A549 (cell line): ENCODE measurements around the gene RNF183. TPM values are rescaled to one million over a fixed set of nuclear protein-coding genes. Genes with fewer than 3 reads are reported as not detected.

Experiments used
- ATAC-seq, 2 experiments: fragments of 200-7000 bp in 1 of 2; fragments of >200 bp in 1 of 2; cut with Nextera tagmentation in 1 of 2; cut with Tn5 transposase in 1 of 2; 3 replicates each; pipeline versions ENCODE4 v1.8.0 to v1.9.1; 2018 to 2020; ENCODE audit warnings: mild to moderate bottlenecking in 1 of 2, moderate library complexity in 1 of 2
- CTCF ChIA-PET: fragments of 300-600 bp; sonication (Branson Sonifier 250); formaldehyde crosslinking; extraction: SDS; loops from one replicate; lab custom pipeline; 2021; ENCODE audit warnings: antibody characterized with exemption, inconsistent platforms; lab: Yijun Ruan, JAX
- POLR2A ChIA-PET: fragments of 350-600 bp; formaldehyde crosslinking; extraction: SDS; loops from one replicate; lab custom pipeline; 2021; ENCODE audit warnings: antibody characterized with exemption, inconsistent platforms; lab: Yijun Ruan, JAX
- DNase-seq, 2 experiments: peaks; one replicate each; pipeline versions ENCODE4 v3.0.0 to v3.0.0-alpha.2; 2011 to 2016; ENCODE audit warnings: low read depth in 1 of 2, low spot score in 1 of 2
- FAIRE-seq: peaks from 2 replicates; lab custom pipeline; 2011; peaks lifted over from hg19 to GRCh38; lab: Jason Lieb, UNC
- H3K27ac ChIP-seq, 2 experiments: fragments of >200 bp; sonication (Bioruptor Twin); formaldehyde crosslinking; 3 replicates each; pipeline ENCODE4 v1.5.1; 2016 to 2017
- H3K4me1 ChIP-seq: fragments of >200 bp; sonication (Bioruptor Twin); formaldehyde crosslinking; 3 replicates; pipeline ENCODE4 v1.6.1; 2016
- H3K4me2 ChIP-seq: fragments of >200 bp; sonication (Bioruptor Twin); formaldehyde crosslinking; 3 replicates; pipeline ENCODE4 v1.6.1; 2016
- H3K4me3 ChIP-seq: fragments of >200 bp; sonication (Bioruptor Twin); formaldehyde crosslinking; 3 replicates; pipeline ENCODE4 v1.5.1; 2016
- H3K9me3 ChIP-seq: fragments of >200 bp; sonication (Bioruptor Twin); formaldehyde crosslinking; 3 replicates; pipeline ENCODE4 v1.6.1; 2016
- CBX2 ChIP-seq: fragments of 200-600 bp; sonication (generic); IDR thresholded peaks from 2 replicates; pipeline ENCODE4 v1.6.1; 2016; ENCODE audit warnings: low read depth, mild to moderate bottlenecking, borderline replicate concordance
- CEBPB ChIP-seq, 2 experiments: fragments of >200 bp in 1 of 2; sonication (Bioruptor Twin) in 1 of 2; formaldehyde crosslinking in 1 of 2; IDR thresholded peaks; 2 replicates each; pipeline ENCODE4 v1.6.1; 2012 to 2016
- CTCF ChIP-seq: fragments of >200 bp; sonication (Bioruptor Twin); formaldehyde crosslinking; IDR thresholded peaks from 3 replicates; pipeline ENCODE4 v1.5.1; 2016
- E2F6 ChIP-seq: IDR thresholded peaks from 2 replicates; pipeline ENCODE4 v1.6.1; 2012; ENCODE audit warnings: low read depth, borderline replicate concordance
- EHMT2 ChIP-seq: fragments of 200-600 bp; sonication (generic); IDR thresholded peaks from 2 replicates; pipeline ENCODE4 v1.6.1; 2016; ENCODE audit warnings: antibody characterized with exemption, low read depth, mild to moderate bottlenecking, moderate library complexity
- EP300 ChIP-seq, 2 experiments: fragments of >200 bp; sonication (Bioruptor Twin); formaldehyde crosslinking; IDR thresholded peaks; 2 replicates in 1 of 2; 3 replicates in 1 of 2; pipeline ENCODE4 v1.6.1; 2016 to 2017
- FOSB ChIP-seq: fragments of 250-450 bp; sonication (Bioruptor Pico); IDR thresholded peaks from 2 replicates; pipeline ENCODE4 v1.5.0; 2020; ENCODE audit warnings: mild to moderate bottlenecking, moderate library complexity
- GATA3 ChIP-seq: IDR thresholded peaks from 2 replicates; pipeline ENCODE4 v1.6.1; 2012; ENCODE audit warnings: borderline replicate concordance
- KDM5A ChIP-seq: fragments of 200-600 bp; sonication (generic); IDR thresholded peaks from 2 replicates; pipeline ENCODE4 v1.6.1; 2016; ENCODE audit warnings: antibody characterized with exemption, mild to moderate bottlenecking
- POLR2A ChIP-seq: IDR thresholded peaks from 2 replicates; pipeline ENCODE4 v1.6.1; 2012; ENCODE audit warnings: mild to moderate bottlenecking, low read length
- RAD21 ChIP-seq, 2 experiments: fragments of >200 bp in 1 of 2; sonication (Bioruptor Twin) in 1 of 2; formaldehyde crosslinking in 1 of 2; IDR thresholded peaks in 1 of 2; conservative IDR thresholded peaks in 1 of 2; 2 replicates in 1 of 2; 3 replicates in 1 of 2; pipeline ENCODE4 v1.6.1; 2012 to 2018; ENCODE audit warnings: inconsistent platforms in 1 of 2
- RARB ChIP-seq: fragments of 250-450 bp; sonication (Bioruptor Pico); IDR thresholded peaks from 2 replicates; pipeline ENCODE4 v1.8.0; 2021; ENCODE audit warnings: mild to moderate bottlenecking, moderate library complexity
- REST ChIP-seq: fragments of 200-600 bp; sonication (generic); IDR thresholded peaks from 2 replicates; pipeline ENCODE4 v1.6.1; 2016; ENCODE audit warnings: antibody characterized with exemption, mild to moderate bottlenecking, moderate library complexity
- SREBF2 ChIP-seq: fragments of 450-650 bp; IDR thresholded peaks from 2 replicates; pipeline ENCODE4 v1.6.1; 2014; ENCODE audit warnings: mild to moderate bottlenecking, moderate library complexity
- TFCP2L1 ChIP-seq: fragments of 250-450 bp; sonication (Bioruptor Pico); IDR thresholded peaks from 2 replicates; pipeline ENCODE4 v1.5.0; 2021; ENCODE audit warnings: mild to moderate bottlenecking
- TP53 ChIP-seq: fragments of 250-450 bp; sonication (Bioruptor Pico); IDR thresholded peaks from 2 replicates; pipeline ENCODE4 v1.5.0; 2021; ENCODE audit warnings: mild to moderate bottlenecking, moderate library complexity
- USF2 ChIP-seq: fragments of 450-650 bp; IDR thresholded peaks from 2 replicates; pipeline ENCODE4 v1.6.1; 2014; ENCODE audit warnings: antibody characterized with exemption
- ZFP36 ChIP-seq: fragments of 450-650 bp; IDR thresholded peaks from 2 replicates; pipeline ENCODE4 v1.6.1; 2014; ENCODE audit warnings: borderline replicate concordance; ENCODE audit not compliant: partially characterized antibody
- WGBS: methylation state at CpG from one replicate; pipeline ENCODE4 v1.1.6; 2017; ENCODE audit errors: missing lambda C conversion rate; 5-methylcytosine and 5-hydroxymethylcytosine counted together
- polyA plus RNA-seq, 4 experiments: library from polyadenylated mRNA; depleted of rRNA in 3 of 4; stranded (reverse); fragments of >200 nt; fragmentation: RNase III in 1 of 4; extraction: RNeasy Plus Mini Kit Qiagen cat#74134 plus additional on column Dnase treatment in 1 of 4; gene quantifications; 2 replicates in 3 of 4; 3 replicates in 1 of 4; pipeline ENCODE4 v1.2.3, GENCODE V29; 2011 to 2017

RNF183 gene
- polyA plus RNA-seq, 2 of the 4 experiments (the other 2 are of a cell fraction): 0.13 TPM; not detected in 1

- 82% methylated on average over 3 of the region's 3 CpGs for WGBS
- POLR2A ChIA-PET: no interaction called here
- CTCF ChIA-PET: interaction anchor here (1.2 to 3.1 kb wide), 6 partner anchors 11 to 78 kb away, joined by 3 to 10 read pairs (median 5); partner anchors contain the start of gene ALAD
- no peak for ATAC-seq
- no peak for DNase-seq
- FAIRE-seq: no peak
- Histone ChIP-seq H3K4me1 (no peaks in the 10 kb centered on the region), H3K9me3 (no peaks in the 10 kb centered on the region), H3K27ac (no peak overlapping the region), H3K4me2 (no peak overlapping the region), H3K4me3 (no peak overlapping the region)
- TF ChIP-seq TP53 (CRISPR knock-in tag) (no peak), KDM5A (no peak), TFCP2L1 (CRISPR knock-in tag) (no peak), EHMT2 (no peak), REST (no peak), CEBPB (IDR thresholded peaks at IDR 0.05) (no peak), SREBF2 (no peak), RARB (no peak), GATA3 (no peak), FOSB (CRISPR knock-in tag) (no peak), USF2 (no peak), CTCF (no peak), CBX2 (no peak), RAD21 (conservative IDR thresholded peaks at IDR 0.05 in 1 of 2, IDR thresholded peaks at IDR 0.05 in 1 of 2) (no peak), ZFP36 (no peak), POLR2A (no peak), EP300 (IDR thresholded peaks at IDR 0.05) (no peak)
These were observed 25.0 kb upstream of the RNF183 start for GRCh38 chr9:113328045-113328782.

- DNase-seq (no peak), FAIRE-seq (no peak), ATAC-seq (no peak)
- POLR2A ChIA-PET: interaction anchor here (0.9 kb wide), 1 partner anchor 14 kb away, joined by 3 read pairs; the partner anchor contains the start of gene WDR31
- no peak for TF ChIP-seq E2F6
- Histone ChIP-seq H3K4me3 (no peak overlapping the region), H3K4me2 (no peak overlapping the region), H3K4me1 (no peaks in the 10 kb centered on the region), H3K9me3 (no peaks in the 10 kb centered on the region), H3K27ac (no peak overlapping the region)
- CTCF ChIA-PET: interaction anchor here (0.9 to 1.6 kb wide), 2 partner anchors 18 to 82 kb away, joined by 3 read pairs; no protein-coding TSS in a partner anchor
- 90% methylated on average over 4 of the region's 4 CpGs for WGBS
These were observed 23.1 kb upstream of the RNF183 start for GRCh38 chr9:113326230-113326629.
